IMR-90 (cell line): Measurements from ENCODE around the gene UNC13B. TPM values are rescaled to one million over a fixed set of nuclear protein-coding genes. Genes with fewer than 3 reads are reported as not detected.

Source experiments
- ATAC-seq: fragments of 200-7000 bp; cut with Tn5 transposase; 2 replicates; pipeline ENCODE4 v1.9.1; 2020; ENCODE audit warnings: low read depth, mild to moderate bottlenecking, moderate library complexity
- BruUV-seq: library from RNA; stranded (reverse); fragments of 400-500 nt; replicated peaks from 2 replicates; lab custom pipeline; 2021; lab: Mats Ljungman, UMichigan
- CTCF ChIA-PET: fragments of 300-600 bp; formaldehyde crosslinking; extraction: SDS; loops from one replicate; lab custom pipeline; 2021; ENCODE audit warnings: antibody characterized with exemption; lab: Yijun Ruan, JAX
- POLR2A ChIA-PET: fragments of 300-600 bp; sonication (Branson Sonifier 250); formaldehyde crosslinking; loops from one replicate; lab custom pipeline; 2022; ENCODE audit warnings: antibody characterized with exemption; ENCODE audit not compliant: unreplicated experiment; lab: Charles Lee
- DNase-seq: peaks from one replicate; pipeline ENCODE4 v3.0.0; 2013
- H2AFZ ChIP-seq: replicated peaks from 2 replicates; pipeline ENCODE3; 2013; ENCODE audit warnings: low read length, mild to moderate bottlenecking; ENCODE audit not compliant: poor library complexity
- H2AK5ac ChIP-seq: 2 replicates; pipeline ENCODE4 v1.6.1; 2013; ENCODE audit warnings: low read depth, low read length, inconsistent platforms
- H2AK9ac ChIP-seq: replicated peaks from 2 replicates; pipeline ENCODE3; 2013; ENCODE audit warnings: mild to moderate bottlenecking, low read depth, low read length, moderate library complexity; ENCODE audit not compliant: poor library complexity
- H2BK120ac ChIP-seq: 2 replicates; pipeline ENCODE4 v1.6.1; 2013; ENCODE audit warnings: low read depth, low read length, inconsistent platforms
- H2BK15ac ChIP-seq: 3 replicates; pipeline ENCODE4 v1.6.1; 2013; ENCODE audit warnings: low read depth, low read length, inconsistent platforms
- H2BK20ac ChIP-seq: 2 replicates; pipeline ENCODE4 v1.6.1; 2013; ENCODE audit warnings: low read depth, mild to moderate bottlenecking, inconsistent platforms, low read length, moderate library complexity
- H2BK5ac ChIP-seq: 2 replicates; pipeline ENCODE4 v1.6.1; 2013; ENCODE audit warnings: mild to moderate bottlenecking, low read depth, low read length, inconsistent platforms; ENCODE audit not compliant: poor library complexity, severe bottlenecking
- H3K14ac ChIP-seq: replicated peaks from 2 replicates; pipeline ENCODE4 v1.6.1; 2013; ENCODE audit warnings: low read depth, low read length, inconsistent platforms
- H3K18ac ChIP-seq: 2 replicates; pipeline ENCODE4 v1.6.1; 2013; ENCODE audit warnings: low read depth, low read length, control low read depth
- H3K23ac ChIP-seq: 2 replicates; pipeline ENCODE4 v1.6.1; 2013; ENCODE audit warnings: low read depth, low read length, inconsistent platforms
- H3K27ac ChIP-seq: 2 replicates; pipeline ENCODE4 v1.5.1; 2013; ENCODE audit warnings: mild to moderate bottlenecking, control low read depth, low read length; ENCODE audit not compliant: insufficient read depth
- H3K27me3 ChIP-seq: 2 replicates; pipeline ENCODE4 v1.6.1; 2013; ENCODE audit warnings: low read length; ENCODE audit not compliant: control insufficient read depth, insufficient read depth
- H3K36me3 ChIP-seq: 2 replicates; pipeline ENCODE4 v1.6.1; 2013; ENCODE audit warnings: low read length, mixed read lengths; ENCODE audit not compliant: control insufficient read depth, insufficient read depth
- H3K4ac ChIP-seq: 2 replicates; pipeline ENCODE4 v1.6.1; 2013; ENCODE audit warnings: low read depth, low read length, inconsistent platforms
- H3K4me1 ChIP-seq: 2 replicates; pipeline ENCODE4 v1.6.1; 2013; ENCODE audit warnings: low read length, mixed read lengths; ENCODE audit not compliant: control insufficient read depth, insufficient read depth
- H3K4me2 ChIP-seq: 2 replicates; pipeline ENCODE4 v1.6.1; 2013; ENCODE audit warnings: low read depth, mild to moderate bottlenecking, control low read depth, low read length, moderate library complexity
- H3K4me3 ChIP-seq: 2 replicates; pipeline ENCODE4 v1.5.1; 2013; ENCODE audit warnings: low read depth, mild to moderate bottlenecking, control low read depth, low read length, moderate library complexity; ENCODE audit not compliant: insufficient read depth
- H3K56ac ChIP-seq: 2 replicates; pipeline ENCODE4 v1.6.1; 2013; ENCODE audit warnings: low read length, inconsistent platforms; ENCODE audit not compliant: insufficient read depth; ENCODE audit errors: extremely low read depth
- H3K79me1 ChIP-seq, 2 experiments: 2 replicates each; pipeline ENCODE4 v1.6.1; 2013; ENCODE audit warnings: low read length in 2 of 2, inconsistent platforms in 1 of 2, low read depth in 1 of 2
- H3K9ac ChIP-seq: 2 replicates; pipeline ENCODE4 v1.6.1; 2013; ENCODE audit warnings: low read depth, low read length, control low read depth
- H3K9me1 ChIP-seq: 2 replicates; pipeline ENCODE4 v1.6.1; 2013; ENCODE audit warnings: low read length, inconsistent platforms; ENCODE audit not compliant: insufficient read depth
- H3K9me3 ChIP-seq: 2 replicates; pipeline ENCODE4 v1.6.1; 2013; ENCODE audit warnings: low read length; ENCODE audit not compliant: control insufficient read depth, insufficient read depth
- H4K20me1 ChIP-seq: 2 replicates; pipeline ENCODE4 v1.6.1; 2013; ENCODE audit warnings: low read length, inconsistent platforms; ENCODE audit not compliant: insufficient read depth
- H4K5ac ChIP-seq: 2 replicates; pipeline ENCODE4 v1.6.1; 2013; ENCODE audit warnings: mild to moderate bottlenecking, low read depth, low read length, control low read depth
- H4K8ac ChIP-seq, 2 experiments: 2 replicates each; pipeline ENCODE4 v1.6.1; 2013; ENCODE audit warnings: low read depth in 2 of 2, low read length in 2 of 2, control low read depth in 1 of 2, inconsistent platforms in 1 of 2
- H4K91ac ChIP-seq: 2 replicates; pipeline ENCODE4 v1.6.1; 2013; ENCODE audit warnings: low read depth, low read length, inconsistent platforms; ENCODE audit not compliant: insufficient read depth
- BHLHE40 ChIP-seq: fragments of 150-350 bp; IDR thresholded peaks from 2 replicates; pipeline ENCODE4 v1.6.1; 2016; ENCODE audit warnings: mild to moderate bottlenecking, low read depth, low read length
- CHD1 ChIP-seq: IDR thresholded peaks from 2 replicates; pipeline ENCODE4 v1.6.1; 2012; ENCODE audit warnings: low read depth, low read length, improper control_type of control experiment
- FOS ChIP-seq: fragments of 150-350 bp; IDR thresholded peaks from 2 replicates; pipeline ENCODE4 v1.6.1; 2016; ENCODE audit warnings: low read depth, low read length
- MAZ ChIP-seq: IDR thresholded peaks from 2 replicates; pipeline ENCODE4 v1.6.1; 2012; ENCODE audit warnings: low read depth, mild to moderate bottlenecking, low read length, improper control_type of control experiment, moderate library complexity, borderline replicate concordance
- MXI1 ChIP-seq: IDR thresholded peaks from 2 replicates; pipeline ENCODE4 v1.6.1; 2012; ENCODE audit warnings: low read depth, mild to moderate bottlenecking, low read length, moderate library complexity, borderline replicate concordance
- NFE2L2 ChIP-seq: fragments of 150-350 bp; IDR thresholded peaks from 2 replicates; pipeline ENCODE4 v1.6.1; 2016; ENCODE audit warnings: low read depth, mild to moderate bottlenecking, low read length
- POLR2A ChIP-seq: IDR thresholded peaks from 2 replicates; pipeline ENCODE4 v1.6.1; 2012; ENCODE audit warnings: mild to moderate bottlenecking, low read depth, low read length
- RFX5 ChIP-seq: IDR thresholded peaks from 2 replicates; pipeline ENCODE4 v1.8.0; 2012; ENCODE audit warnings: low read depth, mild to moderate bottlenecking, low read length, moderate library complexity
- WGBS, 2 experiments: methylation state at CpG; one replicate each; pipeline versions ENCODE4 v1.1.5 to v1.1.7; 2013; ENCODE audit warnings: missing lambda C conversion rate in 2 of 2; ENCODE audit not compliant: insufficient read length in 1 of 2; ENCODE audit errors: extremely low coverage in 2 of 2; 5-methylcytosine and 5-hydroxymethylcytosine counted together
- dilution Hi-C: fragments of 300-500 bp; cut with HindIII; formaldehyde crosslinking; loops from one replicate; pipeline ENCODE4 v1.14.3; 2018; ENCODE audit warnings: low sequenced_read_pairs; ENCODE audit not compliant: unreplicated experiment
- in situ Hi-C: fragments of 300-500 bp; cut with MboI; formaldehyde crosslinking; loops from 3 replicates; pipeline ENCODE4 v1.14.3; 2019; ENCODE audit warnings: low sequenced_read_pairs, inconsistent platforms, mixed read lengths
- intact Hi-C: fragments of 100-400 bp; cut with micrococcal nuclease; formaldehyde crosslinking; loops from 2 replicates; pipeline ENCODE4 v1.10.0; 2022
- polyA plus RNA-seq, 3 experiments: library from polyadenylated mRNA; depleted of rRNA; stranded (reverse); fragments of >200 nt; gene quantifications; 2 replicates each; pipeline ENCODE4 v1.2.3, GENCODE V29; 2012; ENCODE audit warnings: low replicate concordance in 1 of 3
- total RNA-seq: library from RNA; depleted of rRNA; stranded (reverse); fragments of >200 nt; gene quantifications from 2 replicates; pipeline ENCODE4 v1.2.3, GENCODE V29; 2012

Gene UNC13B
- total and polyA plus RNA-seq, 2 of the 4 experiments (the other 2 are of a cell fraction): 7.5 to 14.3 TPM

DNA sequence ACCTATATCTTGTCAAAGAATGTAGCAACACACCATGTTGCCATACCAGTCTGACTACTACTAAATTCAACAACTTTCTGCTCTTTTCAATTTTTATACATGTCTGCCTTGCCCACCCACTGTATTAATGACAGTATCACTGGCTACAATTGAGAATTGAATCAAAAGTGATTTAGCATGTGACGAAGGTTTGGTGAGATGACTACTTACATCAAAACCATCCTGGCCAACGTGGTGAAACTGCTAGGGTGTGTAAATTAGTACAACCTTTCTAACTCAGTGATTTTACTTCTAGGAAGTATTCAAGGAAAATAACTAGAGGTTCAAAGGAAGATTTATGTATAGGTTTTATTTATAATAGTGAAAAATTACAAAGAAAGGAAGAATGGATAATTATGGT, 109.8 kb downstream of the UNC13B start:
- in situ Hi-C loops (no loop called here), dilution Hi-C loops (no loop called here), intact Hi-C loops (loop anchor here (10.0 kb wide), 1 partner anchor 283 kb away; no protein-coding TSS in a partner anchor)
- H3K23ac ChIP-seq: no peak overlapping the region
- no peak overlapping the region for H3K18ac ChIP-seq
- ChIA-PET CTCF (no interaction called here), POLR2A (no interaction called here)
- no peak overlapping the region for H3K4ac ChIP-seq
- H4K91ac ChIP-seq: no peak overlapping the region
- no peaks in the 10 kb centered on the region for H3K36me3 ChIP-seq
- H3K27me3 ChIP-seq: no peaks in the 10 kb centered on the region
- no peaks in the 10 kb centered on the region for H3K9me1 ChIP-seq
- H3K27ac ChIP-seq: no peak overlapping the region
- WGBS, 2 experiments: no CpG with 5 or more reads among the region's 2 CpGs
- H3K56ac ChIP-seq: no peak overlapping the region
- TF ChIP-seq CHD1: no peak
- no peak for TF ChIP-seq RFX5
- no peak for TF ChIP-seq MXI1
- TF ChIP-seq BHLHE40: no peak
- TF ChIP-seq NFE2L2: no peak
- TF ChIP-seq POLR2A: no peak
- TF ChIP-seq FOS: no peak
- TF ChIP-seq MAZ: no peak
- H2AK9ac ChIP-seq: no peak overlapping the region
- peaks cover 2% of the 10 kb centered on the region; the same call in 1 of the 2 replicates for H3K4me1 ChIP-seq
- BruUV-seq: no TSS peak
- no peak overlapping the region for H4K5ac ChIP-seq
- no peak for ATAC-seq
- H3K4me3 ChIP-seq: no peak overlapping the region
- no peaks in the 10 kb centered on the region for H3K9me3 ChIP-seq
- H2BK15ac ChIP-seq: no peak overlapping the region
- H2BK5ac ChIP-seq: no peak overlapping the region
- H3K9ac ChIP-seq: no peak overlapping the region
- H3K79me1 ChIP-seq: no peaks in the 10 kb centered on the region
- H3K4me2 ChIP-seq: no peak overlapping the region
- H2BK120ac ChIP-seq: no peak overlapping the region
- H2AK5ac ChIP-seq: no peak overlapping the region
- no peak overlapping the region for H4K8ac ChIP-seq
- H2AFZ ChIP-seq: no peak overlapping the region
- no peak overlapping the region for H2BK20ac ChIP-seq
- no peaks in the 10 kb centered on the region for H4K20me1 ChIP-seq
- H3K14ac ChIP-seq: no peak overlapping the region
- DNase-seq: no peak
